NCI-H1930 (cell line): ENCODE data around the gene S100A5.
"Not testable (repeated sequence)": the region's sequence is repeated elsewhere in the genome, so short reads cannot be mapped to it uniquely, and the experiment has no call there.

Experiments
- DNase-seq, 2 experiments: peaks; one replicate each; lab custom pipeline; 2025; lab: John Stamatoyannopoulos, UW

Gene S100A5

GRCh38 chr1:153532769-153533599 lies 7.8 kb downstream of the S100A5 start:
- DNase-seq, result peak in 1 of 2 experiments; percentile 60

- no peak for DNase-seq
Observed at GRCh38 chr1:153532181-153532580, 8.6 kb downstream of the S100A5 start.

- DNase-seq, result no peak
Observed at GRCh38 chr1:153531638-153532037, 9.1 kb downstream of the S100A5 start.

- DNase-seq, result no peak
Observed at GRCh38 chr1:153527683-153528040, 13.1 kb downstream of the S100A5 start.

- DNase-seq, result no peak
Observed at GRCh38 chr1:153527023-153527682, 13.6 kb downstream of the S100A5 start.

GRCh38 chr1:153526132-153526543 lies 14.6 kb downstream of the S100A5 start:
- DNase-seq, result no peak

GRCh38 chr1:153525088-153525728 lies 15.5 kb downstream of the S100A5 start:
- no peak for DNase-seq

GRCh38 chr1:153522353-153523048 lies 18.2 kb downstream of the S100A5 start:
- not testable (repeated sequence) for DNase-seq

- DNase-seq, result not testable (repeated sequence)
Observed at GRCh38 chr1:153521808-153522207, 18.9 kb downstream of the S100A5 start.

GRCh38 chr1:153520818-153521476 lies 19.8 kb downstream of the S100A5 start:
- DNase-seq, result no peak

- not testable (repeated sequence) for DNase-seq
Observed at GRCh38 chr1:153520137-153520691, 20.5 kb downstream of the S100A5 start.

GRCh38 chr1:153519242-153519641 lies 21.5 kb downstream of the S100A5 start:
- no peak for DNase-seq

GRCh38 chr1:153515504-153516394 lies 25.0 kb downstream of the S100A5 start:
- DNase-seq, result no peak

GRCh38 chr1:153513666-153514065 lies 27.1 kb downstream of the S100A5 start:
- DNase-seq, result no peak

GRCh38 chr1:153513023-153513422 lies 27.7 kb downstream of the S100A5 start:
- DNase-seq, result no peak

- peak; percentile 27 to 61 for DNase-seq
Observed at GRCh38 chr1:153510984-153511410, 29.7 kb downstream of the S100A5 start.

- DNase-seq, result peak in 1 of 2 experiments; percentile 5
Observed at GRCh38 chr1:153509729-153510354, 30.9 kb downstream of the S100A5 start.

GRCh38 chr1:153509036-153509435 lies 31.7 kb downstream of the S100A5 start:
- no peak for DNase-seq

GRCh38 chr1:153507926-153508583 lies 32.7 kb downstream of the S100A5 start:
- DNase-seq, result no peak
